Liver (tissue), 3 donors: ENCODE measurements around the gene OSBPL1A.

Experiments
- ATF3 ChIP-seq: IDR thresholded peaks from 2 replicates; pipeline ENCODE4 v1.6.1; 2016; ENCODE audit warnings: antibody characterized with exemption
- CTCF ChIP-seq: fragments of 150-350 bp; IDR thresholded peaks from 2 replicates; pipeline ENCODE4 v1.5.1; 2017; ENCODE audit warnings: improper control_type of control experiment, low read depth, low read length; ENCODE audit not compliant: missing input control
- FOXA1 ChIP-seq: IDR thresholded peaks from 2 replicates; pipeline ENCODE4 v1.6.1; 2016; ENCODE audit warnings: antibody characterized with exemption
- GABPA ChIP-seq, 2 donors: IDR thresholded peaks in 1 of 2; conservative IDR thresholded peaks in 1 of 2; 2 replicates each; pipeline ENCODE4 v1.6.1; 2016; ENCODE audit warnings: antibody characterized with exemption in 2 of 2, mild to moderate bottlenecking in 1 of 2, moderate library complexity in 1 of 2
- MAX ChIP-seq: IDR thresholded peaks from 2 replicates; pipeline ENCODE4 v1.6.1; 2016; ENCODE audit warnings: antibody characterized with exemption
- NR2F2 ChIP-seq: IDR thresholded peaks from 2 replicates; pipeline ENCODE4 v1.6.1; 2016; ENCODE audit warnings: antibody characterized with exemption
- RAD21 ChIP-seq, 2 donors: IDR thresholded peaks; 2 replicates each; pipeline ENCODE4 v1.6.1; 2016; ENCODE audit warnings: antibody characterized with exemption in 2 of 2, mild to moderate bottlenecking in 2 of 2
- REST ChIP-seq: IDR thresholded peaks from 2 replicates; pipeline ENCODE4 v1.6.1; 2016; ENCODE audit warnings: antibody characterized with exemption, mild to moderate bottlenecking
- RXRA ChIP-seq, 2 donors: IDR thresholded peaks; 2 replicates each; pipeline ENCODE4 v1.6.1; 2017 to 2018; ENCODE audit warnings: antibody characterized with exemption in 2 of 2, mild to moderate bottlenecking in 1 of 2
- TAF1 ChIP-seq: conservative IDR thresholded peaks from 2 replicates; pipeline ENCODE4 v1.6.1; 2016; ENCODE audit warnings: antibody characterized with exemption, mild to moderate bottlenecking
- TF ChIP-seq, protein P1 (sequence below): IDR thresholded peaks from 2 replicates; pipeline ENCODE4 v1.6.1; 2016; ENCODE audit warnings: antibody characterized with exemption
- donor health status: healthy.
- donor health status: healthy.

DNA sequence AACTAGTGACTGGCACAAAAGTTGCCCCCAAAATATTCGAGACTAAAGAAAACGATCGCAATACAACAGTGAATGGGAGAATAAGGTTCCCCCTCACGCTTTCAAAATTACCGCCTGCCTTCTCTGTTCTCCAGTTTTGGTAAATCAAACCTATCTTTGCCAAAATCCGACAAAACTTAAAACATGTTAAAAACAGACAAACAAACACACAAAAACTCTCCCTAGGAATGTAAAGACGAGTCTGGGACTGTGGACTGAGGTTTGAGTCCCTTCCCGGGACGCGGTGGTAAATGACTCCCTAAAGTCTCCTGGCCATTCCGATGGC, 28.4 kb upstream of the OSBPL1A start:
- TF ChIP-seq CTCF (no peak), MAX (no peak), RAD21 (IDR thresholded peaks at IDR 0.05) (no peak), FOXA1 (no peak), REST (no peak), TAF1 (no peak), GABPA (IDR thresholded peaks at IDR 0.05 in 1 of 2, conservative IDR thresholded peaks at IDR 0.05 in 1 of 2) (no peak), RXRA (IDR thresholded peaks at IDR 0.05) (no peak), NR2F2 (no peak), ATF3 (no peak)
- TF ChIP-seq, protein P1, sequence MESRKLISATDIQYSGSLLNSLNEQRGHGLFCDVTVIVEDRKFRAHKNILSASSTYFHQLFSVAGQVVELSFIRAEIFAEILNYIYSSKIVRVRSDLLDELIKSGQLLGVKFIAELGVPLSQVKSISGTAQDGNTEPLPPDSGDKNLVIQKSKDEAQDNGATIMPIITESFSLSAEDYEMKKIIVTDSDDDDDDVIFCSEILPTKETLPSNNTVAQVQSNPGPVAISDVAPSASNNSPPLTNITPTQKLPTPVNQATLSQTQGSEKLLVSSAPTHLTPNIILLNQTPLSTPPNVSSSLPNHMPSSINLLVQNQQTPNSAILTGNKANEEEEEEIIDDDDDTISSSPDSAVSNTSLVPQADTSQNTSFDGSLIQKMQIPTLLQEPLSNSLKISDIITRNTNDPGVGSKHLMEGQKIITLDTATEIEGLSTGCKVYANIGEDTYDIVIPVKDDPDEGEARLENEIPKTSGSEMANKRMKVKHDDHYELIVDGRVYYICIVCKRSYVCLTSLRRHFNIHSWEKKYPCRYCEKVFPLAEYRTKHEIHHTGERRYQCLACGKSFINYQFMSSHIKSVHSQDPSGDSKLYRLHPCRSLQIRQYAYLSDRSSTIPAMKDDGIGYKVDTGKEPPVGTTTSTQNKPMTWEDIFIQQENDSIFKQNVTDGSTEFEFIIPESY: no peak
